Measurements from ENCODE around the gene NUFIP2.
"Not testable (repeated sequence)": the region's sequence is repeated elsewhere in the genome, so short reads cannot be mapped to it uniquely, and the experiment has no call there.

Gene NUFIP2

GRCh38 chr17:29233301-29233700, 60.6 kb downstream of the NUFIP2 start:
- H3K36me3 ChIP-seq (ENCODE audit: insufficient read depth, low read length), result no peaks in the 10 kb centered on the region
- H3K4me3 ChIP-seq (ENCODE audit: low read depth in 1 of 2, low read length in 2 of 2), result no peak overlapping the region
- no peak overlapping the region for H3K27ac ChIP-seq (ENCODE audit: low read depth, low read length)
- no peaks in the 10 kb centered on the region for H3K4me1 ChIP-seq (ENCODE audit: insufficient read depth, low read length)
- H3K9me3 ChIP-seq (ENCODE audit: low read length), result no peaks in the 10 kb centered on the region
- H3K9ac ChIP-seq (ENCODE audit: low read length), result no peak overlapping the region
- no peaks in the 10 kb centered on the region for H3K27me3 ChIP-seq (ENCODE audit: control insufficient read depth in 1 of 2, insufficient read depth in 2 of 2, low read length in 2 of 2)

- Histone ChIP-seq H3K27ac (ENCODE audit: low read depth, low read length) (no peak overlapping the region), H3K9ac (ENCODE audit: low read length) (no peak overlapping the region), H3K9me3 (ENCODE audit: low read length) (no peaks in the 10 kb centered on the region), H3K4me3 (ENCODE audit: low read depth in 1 of 2, low read length in 2 of 2) (no peak overlapping the region), H3K36me3 (ENCODE audit: insufficient read depth, low read length) (no peaks in the 10 kb centered on the region), H3K4me1 (ENCODE audit: insufficient read depth, low read length) (no peaks in the 10 kb centered on the region), H3K27me3 (ENCODE audit: control insufficient read depth in 1 of 2, insufficient read depth in 2 of 2, low read length in 2 of 2) (no peaks in the 10 kb centered on the region)
Measured at GRCh38 chr17:29225396-29225795, 68.6 kb downstream of the NUFIP2 start.

DNA sequence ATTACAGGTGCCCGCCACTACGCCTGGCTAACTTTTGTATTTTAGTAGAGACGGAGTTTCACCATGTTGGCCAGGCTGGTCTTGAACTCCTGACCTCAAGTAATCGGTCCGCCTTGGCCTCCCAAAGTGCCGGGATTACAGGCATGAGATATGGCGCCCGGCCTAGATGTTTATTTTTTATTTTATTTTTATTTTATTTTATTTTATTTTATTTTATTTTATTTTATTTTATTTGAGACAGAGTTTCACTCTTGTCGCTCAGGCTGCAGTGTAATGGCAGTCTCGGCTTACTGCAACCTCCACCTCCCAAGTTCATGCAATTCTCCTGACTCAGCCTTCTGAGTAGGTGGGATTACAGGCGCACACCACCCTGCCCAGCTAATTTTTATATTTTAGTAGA, 72.6 kb downstream of the NUFIP2 start:
- not testable (repeated sequence) for H3K9ac ChIP-seq (ENCODE audit: low read length); H3K4me1 ChIP-seq (ENCODE audit: insufficient read depth, low read length); H3K27me3 ChIP-seq (ENCODE audit: control insufficient read depth in 1 of 2, insufficient read depth in 2 of 2, low read length in 2 of 2); H3K36me3 ChIP-seq (ENCODE audit: insufficient read depth, low read length); H3K4me3 ChIP-seq (ENCODE audit: low read depth in 1 of 2, low read length in 2 of 2); H3K27ac ChIP-seq (ENCODE audit: low read depth, low read length); H3K9me3 ChIP-seq (ENCODE audit: low read length)

DNA sequence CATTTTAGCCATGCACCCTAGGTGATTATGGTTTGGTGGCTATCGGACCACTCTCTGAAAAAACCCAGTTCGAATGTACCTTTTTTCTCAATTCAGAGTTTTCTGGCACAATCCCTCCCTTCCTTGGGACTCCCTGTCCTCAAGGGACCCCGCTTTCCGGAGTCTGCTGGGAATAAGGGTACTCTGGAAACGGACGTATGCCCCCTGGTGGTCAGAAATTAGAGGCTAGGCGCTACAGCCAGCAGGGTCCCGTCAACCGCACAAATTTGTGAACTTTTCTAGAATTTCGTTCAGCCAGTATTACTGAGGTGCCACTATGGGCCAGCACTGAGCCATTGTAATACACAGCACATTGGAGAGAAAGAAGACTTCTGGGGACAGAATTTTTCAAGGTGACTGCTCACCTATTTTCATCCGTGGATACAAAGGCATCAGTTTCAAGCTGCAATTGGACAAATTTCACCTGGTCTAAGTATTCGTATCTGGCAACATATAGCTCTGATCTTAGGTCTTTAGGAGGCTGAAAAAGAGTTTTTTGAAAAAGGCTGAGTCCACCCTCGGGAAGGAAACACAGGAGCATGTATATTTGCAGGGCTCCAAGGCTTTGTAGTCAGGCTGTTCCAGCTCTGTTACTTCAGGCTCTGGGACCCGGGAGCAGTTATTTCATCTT, 74.4 kb downstream of the NUFIP2 start:
- no peaks in the 10 kb centered on the region for H3K9me3 ChIP-seq (ENCODE audit: low read length)

GRCh38 chr17:29216856-29217255, 77.1 kb downstream of the NUFIP2 start:
- H3K36me3 ChIP-seq (ENCODE audit: insufficient read depth, low read length), result no peaks in the 10 kb centered on the region
- H3K9me3 ChIP-seq (ENCODE audit: low read length), result no peaks in the 10 kb centered on the region
- peaks cover 5% of the 10 kb centered on the region for H3K4me1 ChIP-seq (ENCODE audit: insufficient read depth, low read length)
- no peaks in the 10 kb centered on the region for H3K27me3 ChIP-seq (ENCODE audit: control insufficient read depth in 1 of 2, insufficient read depth in 2 of 2, low read length in 2 of 2)
- H3K9ac ChIP-seq (ENCODE audit: low read length), result no peak overlapping the region
- H3K4me3 ChIP-seq (ENCODE audit: low read depth in 1 of 2, low read length in 2 of 2), result no peak overlapping the region
- H3K27ac ChIP-seq (ENCODE audit: low read depth, low read length), result no peak overlapping the region

More for the DNA sequence above, 74.4 kb downstream of the NUFIP2 start:
- H3K36me3 ChIP-seq (ENCODE audit: insufficient read depth, low read length), result no peaks in the 10 kb centered on the region
- H3K27ac ChIP-seq (ENCODE audit: low read depth, low read length), result no peak overlapping the region
- no peaks in the 10 kb centered on the region for H3K27me3 ChIP-seq (ENCODE audit: control insufficient read depth in 1 of 2, insufficient read depth in 2 of 2, low read length in 2 of 2)
- no peak overlapping the region for H3K9ac ChIP-seq (ENCODE audit: low read length)
- peaks cover 5% of the 10 kb centered on the region for H3K4me1 ChIP-seq (ENCODE audit: insufficient read depth, low read length)
- no peak overlapping the region for H3K4me3 ChIP-seq (ENCODE audit: low read depth in 1 of 2, low read length in 2 of 2)

DNA sequence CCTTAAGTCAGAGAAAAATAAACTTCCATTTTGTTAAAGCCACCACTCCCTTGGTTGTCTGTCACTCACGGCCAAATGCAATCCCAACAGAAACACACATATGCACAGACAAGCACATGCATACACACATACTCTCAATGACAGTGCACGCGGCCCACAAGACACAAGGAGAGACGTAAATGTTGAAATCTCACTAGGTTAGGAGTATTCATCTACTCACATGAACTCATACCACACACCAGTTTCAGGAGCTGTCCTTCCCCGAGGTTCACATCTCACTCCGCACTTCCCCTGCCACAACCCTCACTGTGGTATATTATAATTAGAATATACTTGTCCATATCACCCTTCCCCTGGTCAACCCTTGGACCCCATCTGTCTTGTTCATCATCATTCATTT, 77.8 kb downstream of the NUFIP2 start:
- Histone ChIP-seq H3K9me3 (ENCODE audit: low read length) (no peaks in the 10 kb centered on the region), H3K36me3 (ENCODE audit: insufficient read depth, low read length) (no peaks in the 10 kb centered on the region), H3K9ac (ENCODE audit: low read length) (no peak overlapping the region), H3K27ac (ENCODE audit: low read depth, low read length) (no peak overlapping the region), H3K4me1 (ENCODE audit: insufficient read depth, low read length) (peaks cover 5% of the 10 kb centered on the region), H3K4me3 (ENCODE audit: low read depth in 1 of 2, low read length in 2 of 2) (no peak overlapping the region), H3K27me3 (ENCODE audit: control insufficient read depth in 1 of 2, insufficient read depth in 2 of 2, low read length in 2 of 2) (no peaks in the 10 kb centered on the region)

- Histone ChIP-seq H3K4me1 (ENCODE audit: insufficient read depth, low read length) (peaks cover 5% of the 10 kb centered on the region), H3K27ac (ENCODE audit: low read depth, low read length) (no peak overlapping the region), H3K9me3 (ENCODE audit: low read length) (no peaks in the 10 kb centered on the region), H3K4me3 (ENCODE audit: low read depth in 1 of 2, low read length in 2 of 2) (no peak overlapping the region), H3K9ac (ENCODE audit: low read length) (no peak overlapping the region), H3K36me3 (ENCODE audit: insufficient read depth, low read length) (no peaks in the 10 kb centered on the region), H3K27me3 (ENCODE audit: control insufficient read depth in 1 of 2, insufficient read depth in 2 of 2, low read length in 2 of 2) (no peaks in the 10 kb centered on the region)
Measured at GRCh38 chr17:29215717-29216116, 78.2 kb downstream of the NUFIP2 start.

DNA sequence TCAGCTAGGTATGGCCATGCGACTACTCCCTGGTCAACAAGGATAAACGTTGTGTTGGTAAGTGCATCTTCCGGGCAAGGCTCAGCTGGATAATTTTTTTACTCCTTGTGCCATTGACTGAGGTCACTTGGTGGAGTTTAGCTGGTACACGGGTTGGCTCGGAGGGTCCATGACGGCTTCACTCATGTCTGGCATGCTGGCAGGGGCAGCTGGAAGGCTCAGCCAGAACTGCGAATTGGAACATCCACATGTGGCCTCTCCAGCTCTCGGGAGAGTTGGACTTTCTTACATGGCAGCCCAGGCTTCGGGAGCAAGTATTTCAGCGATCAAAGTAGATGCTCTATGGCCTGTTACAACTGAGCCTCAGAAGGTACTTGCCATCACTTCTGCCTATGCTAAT, 78.8 kb downstream of the NUFIP2 start:
- H3K27ac ChIP-seq (ENCODE audit: low read depth, low read length), result no peak overlapping the region

DNA sequence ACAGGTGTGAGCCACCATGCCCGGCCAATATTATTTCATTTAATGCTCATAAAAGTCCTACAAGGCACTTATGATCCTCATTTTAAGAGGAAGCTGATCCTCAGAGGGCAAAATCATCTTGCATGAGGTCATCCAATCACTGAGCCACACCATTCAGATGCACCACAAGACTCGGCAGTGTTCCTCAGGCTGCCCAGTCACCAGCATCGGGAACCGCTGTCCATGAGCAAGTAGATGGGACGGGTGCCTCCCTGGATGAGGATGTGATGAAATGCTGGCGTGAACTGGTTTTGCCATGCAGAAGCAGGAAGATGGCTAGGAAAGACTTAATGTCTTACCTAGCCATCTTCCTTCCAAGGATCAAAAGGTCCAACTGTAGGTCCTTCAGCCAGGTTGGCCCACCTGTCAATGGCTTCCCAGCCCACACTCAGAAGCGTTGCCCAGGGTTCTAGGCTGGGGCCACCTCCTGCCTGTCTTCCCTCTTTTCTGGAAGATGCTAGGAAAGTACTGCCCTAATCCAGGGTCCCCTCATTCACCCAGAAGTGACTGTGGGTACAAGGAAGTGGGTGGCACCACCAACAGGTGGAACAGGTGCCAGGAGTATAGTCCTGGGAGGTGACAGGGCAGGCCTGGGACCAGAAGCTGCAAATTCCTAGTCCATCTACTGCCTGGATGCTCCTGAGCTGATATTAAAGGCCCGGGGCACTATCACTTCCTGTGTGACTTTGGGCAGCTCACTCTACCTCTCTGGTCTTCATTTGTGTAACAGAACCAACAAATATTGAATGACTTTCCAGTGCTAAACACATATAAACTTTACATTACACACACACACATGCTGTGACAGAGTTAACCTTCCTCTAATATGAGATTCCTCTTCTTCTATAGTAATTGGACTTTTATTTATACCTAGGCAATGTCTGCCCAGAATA, 79.5 kb downstream of the NUFIP2 start:
- Histone ChIP-seq H3K9me3 (ENCODE audit: low read length) (no peaks in the 10 kb centered on the region), H3K4me1 (ENCODE audit: insufficient read depth, low read length) (peaks cover 5% of the 10 kb centered on the region), H3K4me3 (ENCODE audit: low read depth in 1 of 2, low read length in 2 of 2) (no peak overlapping the region), H3K36me3 (ENCODE audit: insufficient read depth, low read length) (no peaks in the 10 kb centered on the region), H3K27me3 (ENCODE audit: control insufficient read depth in 1 of 2, insufficient read depth in 2 of 2, low read length in 2 of 2) (no peaks in the 10 kb centered on the region), H3K9ac (ENCODE audit: low read length) (no peak overlapping the region), H3K27ac (ENCODE audit: low read depth, low read length) (no peak overlapping the region)

More for the DNA sequence above, 78.8 kb downstream of the NUFIP2 start:
- no peak overlapping the region for H3K9ac ChIP-seq (ENCODE audit: low read length)
- no peaks in the 10 kb centered on the region for H3K27me3 ChIP-seq (ENCODE audit: control insufficient read depth in 1 of 2, insufficient read depth in 2 of 2, low read length in 2 of 2)
- no peaks in the 10 kb centered on the region for H3K9me3 ChIP-seq (ENCODE audit: low read length)
- H3K36me3 ChIP-seq (ENCODE audit: insufficient read depth, low read length), result no peaks in the 10 kb centered on the region
- H3K4me3 ChIP-seq (ENCODE audit: low read depth in 1 of 2, low read length in 2 of 2), result no peak overlapping the region
- H3K4me1 ChIP-seq (ENCODE audit: insufficient read depth, low read length), result peaks cover 5% of the 10 kb centered on the region

- Histone ChIP-seq H3K9me3 (ENCODE audit: low read length) (no peaks in the 10 kb centered on the region), H3K9ac (ENCODE audit: low read length) (no peak overlapping the region), H3K27ac (ENCODE audit: low read depth, low read length) (no peak overlapping the region), H3K4me1 (ENCODE audit: insufficient read depth, low read length) (no peaks in the 10 kb centered on the region), H3K27me3 (ENCODE audit: control insufficient read depth in 1 of 2, insufficient read depth in 2 of 2, low read length in 2 of 2) (no peaks in the 10 kb centered on the region), H3K36me3 (ENCODE audit: insufficient read depth, low read length) (no peaks in the 10 kb centered on the region), H3K4me3 (ENCODE audit: low read depth in 1 of 2, low read length in 2 of 2) (no peak overlapping the region)
Measured at GRCh38 chr17:29212681-29213121, 81.2 kb downstream of the NUFIP2 start.

- Histone ChIP-seq H3K9me3 (ENCODE audit: low read length) (no peaks in the 10 kb centered on the region), H3K27ac (ENCODE audit: low read depth, low read length) (no peak overlapping the region), H3K36me3 (ENCODE audit: insufficient read depth, low read length) (no peaks in the 10 kb centered on the region), H3K9ac (ENCODE audit: low read length) (no peak overlapping the region), H3K4me1 (ENCODE audit: insufficient read depth, low read length) (no peaks in the 10 kb centered on the region), H3K27me3 (ENCODE audit: control insufficient read depth in 1 of 2, insufficient read depth in 2 of 2, low read length in 2 of 2) (no peaks in the 10 kb centered on the region), H3K4me3 (ENCODE audit: low read depth in 1 of 2, low read length in 2 of 2) (no peak overlapping the region)
Measured at GRCh38 chr17:29212094-29212631, 81.8 kb downstream of the NUFIP2 start.
